ENCODE results near the gene RFC4. TPM values are rescaled to one million over a fixed set of nuclear protein-coding genes. Genes with fewer than 3 reads are reported as not detected.

RFC4 gene
- total and polyA plus RNA-seq, 9 of the 15 experiments (the other 6 are each of a cell fraction or from before 2014, with no cell fraction given) = 105 to 227 (median 180) TPM

GRCh38 chr3:186831798-186832197 is 25.5 kb upstream of the RFC4 start (continued):
- TF ChIP-seq, protein P1, sequence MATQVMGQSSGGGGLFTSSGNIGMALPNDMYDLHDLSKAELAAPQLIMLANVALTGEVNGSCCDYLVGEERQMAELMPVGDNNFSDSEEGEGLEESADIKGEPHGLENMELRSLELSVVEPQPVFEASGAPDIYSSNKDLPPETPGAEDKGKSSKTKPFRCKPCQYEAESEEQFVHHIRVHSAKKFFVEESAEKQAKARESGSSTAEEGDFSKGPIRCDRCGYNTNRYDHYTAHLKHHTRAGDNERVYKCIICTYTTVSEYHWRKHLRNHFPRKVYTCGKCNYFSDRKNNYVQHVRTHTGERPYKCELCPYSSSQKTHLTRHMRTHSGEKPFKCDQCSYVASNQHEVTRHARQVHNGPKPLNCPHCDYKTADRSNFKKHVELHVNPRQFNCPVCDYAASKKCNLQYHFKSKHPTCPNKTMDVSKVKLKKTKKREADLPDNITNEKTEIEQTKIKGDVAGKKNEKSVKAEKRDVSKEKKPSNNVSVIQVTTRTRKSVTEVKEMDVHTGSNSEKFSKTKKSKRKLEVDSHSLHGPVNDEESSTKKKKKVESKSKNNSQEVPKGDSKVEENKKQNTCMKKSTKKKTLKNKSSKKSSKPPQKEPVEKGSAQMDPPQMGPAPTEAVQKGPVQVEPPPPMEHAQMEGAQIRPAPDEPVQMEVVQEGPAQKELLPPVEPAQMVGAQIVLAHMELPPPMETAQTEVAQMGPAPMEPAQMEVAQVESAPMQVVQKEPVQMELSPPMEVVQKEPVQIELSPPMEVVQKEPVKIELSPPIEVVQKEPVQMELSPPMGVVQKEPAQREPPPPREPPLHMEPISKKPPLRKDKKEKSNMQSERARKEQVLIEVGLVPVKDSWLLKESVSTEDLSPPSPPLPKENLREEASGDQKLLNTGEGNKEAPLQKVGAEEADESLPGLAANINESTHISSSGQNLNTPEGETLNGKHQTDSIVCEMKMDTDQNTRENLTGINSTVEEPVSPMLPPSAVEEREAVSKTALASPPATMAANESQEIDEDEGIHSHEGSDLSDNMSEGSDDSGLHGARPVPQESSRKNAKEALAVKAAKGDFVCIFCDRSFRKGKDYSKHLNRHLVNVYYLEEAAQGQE (IDR thresholded peaks at IDR 0.05; ENCODE audit: borderline replicate concordance) = peak; percentile 86
- TF ChIP-seq, protein P1 (CRISPR knock-in tag; IDR thresholded peaks at IDR 0.05; ENCODE audit: low read depth) = no peak
- TF ChIP-seq RCOR1 (IDR thresholded peaks at IDR 0.05; ENCODE audit: borderline replicate concordance in 1 of 2, low read depth in 2 of 2, low read length in 2 of 2) (no peak), ATF3 (IDR thresholded peaks at IDR 0.05) (no peak), ATF3 (CRISPR knock-in tag; conservative IDR thresholded peaks at IDR 0.05) (no peak), OTX1 (CRISPR knock-in tag; IDR thresholded peaks at IDR 0.05) (no peak), EHMT2 (IDR thresholded peaks at IDR 0.05) (peak; percentile 83), XRCC4 (IDR thresholded peaks at IDR 0.05; ENCODE audit: extremely low read depth, insufficient read depth, insufficient read length) (no peak)

Data from K562 (cell line).